ENCODE measurements around the gene TENT5C. TPM values are rescaled to one million over a fixed set of nuclear protein-coding genes. Genes with fewer than 3 reads are reported as not detected.

TENT5C gene
- polyA plus RNA-seq, 1 experiment, result 1.9 TPM

GRCh38 chr1:117651616-117652015, 45.8 kb downstream of the TENT5C start:
- ChIA-PET POLR2A (no interaction called here), CTCF (interaction anchor here (0.9 to 1.5 kb wide), 3 partner anchors 10 to 26 kb away, joined by 3 read pairs; no protein-coding TSS in a partner anchor)
- Histone ChIP-seq H3K27me3 (ENCODE audit: control insufficient read depth, insufficient read depth, low read length) (no peaks in the 10 kb centered on the region; the same call in 1 of the 2 replicates), H3K4me3 (ENCODE audit: low read depth, low read length) (no peak overlapping the region), H3K36me3 (ENCODE audit: control insufficient read depth, insufficient read depth, low read length) (no peaks in the 10 kb centered on the region)
- DNase-seq (ENCODE audit: low read depth), result no peak
- TF ChIP-seq CTCF (IDR thresholded peaks at IDR 0.05; ENCODE audit: insufficient read depth, low read depth, low read length), result no peak

- CTCF ChIA-PET, result interaction anchor here (1.5 kb wide), 1 partner anchor 27 kb away, joined by 3 read pairs; no protein-coding TSS in a partner anchor
Observed at GRCh38 chr1:117652421-117652820, 46.6 kb downstream of the TENT5C start.

DNA sequence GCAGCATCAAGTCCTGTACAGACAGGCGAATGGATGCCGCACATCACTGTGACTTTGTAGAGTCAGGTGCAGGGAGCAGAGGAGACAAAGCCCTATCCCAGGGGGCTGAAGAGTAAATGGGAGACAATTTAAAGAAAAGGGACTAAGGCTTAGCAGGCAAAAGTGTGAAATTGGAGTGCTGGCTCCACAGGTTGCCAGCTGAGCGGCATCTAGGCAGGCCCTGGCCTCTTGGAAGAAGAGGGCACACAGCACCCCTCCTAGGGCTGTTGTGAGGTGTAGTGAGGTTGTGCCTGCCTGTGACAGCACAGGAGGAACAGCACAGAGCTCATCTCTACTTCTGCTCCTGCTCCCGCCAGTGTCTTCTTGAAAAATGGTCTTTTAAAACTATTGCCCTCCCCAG, 47.3 kb downstream of the TENT5C start:
- CTCF ChIA-PET, result interaction anchor here (1.5 kb wide), 1 partner anchor 28 kb away, joined by 3 read pairs; no protein-coding TSS in a partner anchor
- POLR2A ChIA-PET, result no interaction called here
- TF ChIP-seq CTCF (IDR thresholded peaks at IDR 0.05; ENCODE audit: insufficient read depth, low read depth, low read length), result no peak
- Histone ChIP-seq H3K36me3 (ENCODE audit: control insufficient read depth, insufficient read depth, low read length) (no peaks in the 10 kb centered on the region), H3K4me3 (ENCODE audit: low read depth, low read length) (no peak overlapping the region), H3K27me3 (ENCODE audit: control insufficient read depth, insufficient read depth, low read length) (no peaks in the 10 kb centered on the region; the same call in 1 of the 2 replicates)
- DNase-seq (ENCODE audit: low read depth), result no peak

More at GRCh38 chr1:117652421-117652820, 46.6 kb downstream of the TENT5C start:
- Histone ChIP-seq H3K27me3 (ENCODE audit: control insufficient read depth, insufficient read depth, low read length) (no peaks in the 10 kb centered on the region; the same call in 1 of the 2 replicates), H3K4me3 (ENCODE audit: low read depth, low read length) (no peak overlapping the region), H3K36me3 (ENCODE audit: control insufficient read depth, insufficient read depth, low read length) (no peaks in the 10 kb centered on the region)
- TF ChIP-seq CTCF (IDR thresholded peaks at IDR 0.05; ENCODE audit: insufficient read depth, low read depth, low read length), result no peak
- POLR2A ChIA-PET, result no interaction called here
- DNase-seq (ENCODE audit: low read depth), result no peak

DNA sequence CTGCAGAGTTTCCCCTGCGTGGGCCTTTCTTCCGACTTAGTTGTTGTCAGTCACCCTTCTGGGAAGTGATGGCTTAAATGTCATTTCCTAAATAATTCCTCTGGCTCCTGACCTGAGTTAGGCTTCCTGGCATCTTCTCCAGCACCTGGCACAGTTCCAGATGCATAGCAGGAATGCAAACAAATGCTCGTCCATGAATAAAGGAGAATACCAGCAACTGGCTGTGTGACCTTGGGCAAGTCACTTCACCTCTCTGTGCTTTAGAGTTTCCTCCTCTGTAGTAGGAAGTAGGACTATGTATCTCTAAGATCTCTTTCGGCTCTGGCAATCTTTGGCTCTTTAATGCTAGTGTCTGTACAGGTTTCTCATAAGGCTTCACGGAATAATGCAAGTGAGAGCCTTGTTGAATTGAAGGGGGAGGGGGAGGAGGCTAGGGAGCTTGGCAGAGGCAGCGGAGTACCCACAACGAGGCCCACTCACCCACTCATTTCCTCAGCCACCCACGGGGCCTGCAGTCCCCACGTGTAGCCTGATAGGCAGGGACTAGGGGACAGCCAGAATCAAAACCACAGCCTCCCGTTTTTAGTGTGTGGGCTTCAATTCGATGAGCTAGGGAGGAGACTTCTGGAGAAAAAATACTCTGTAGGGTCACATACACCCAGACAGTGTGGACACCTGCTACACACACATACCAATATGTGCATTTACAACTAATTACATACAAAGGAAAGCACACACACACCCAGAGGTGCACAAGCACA, 48.1 kb downstream of the TENT5C start:
- no peaks in the 10 kb centered on the region for H3K36me3 ChIP-seq (ENCODE audit: control insufficient read depth, insufficient read depth, low read length)
- H3K27me3 ChIP-seq (ENCODE audit: control insufficient read depth, insufficient read depth, low read length), result no peaks in the 10 kb centered on the region; the same call in 1 of the 2 replicates
- DNase-seq (ENCODE audit: low read depth), result no peak
- CTCF ChIA-PET, result no interaction called here
- H3K4me3 ChIP-seq (ENCODE audit: low read depth, low read length), result no peak overlapping the region
- TF ChIP-seq CTCF (IDR thresholded peaks at IDR 0.05; ENCODE audit: insufficient read depth, low read depth, low read length), result no peak
- POLR2A ChIA-PET, result interaction anchor here (0.6 kb wide), 1 partner anchor 29 kb away, joined by 3 read pairs; no protein-coding TSS in a partner anchor

- ChIA-PET CTCF (interaction anchor here (1.2 kb wide), 1 partner anchor 45 kb away, joined by 3 read pairs; no protein-coding TSS in a partner anchor), POLR2A (interaction anchor here (0.6 kb wide), 1 partner anchor 30 kb away, joined by 3 read pairs; no protein-coding TSS in a partner anchor)
- no peaks in the 10 kb centered on the region for H3K36me3 ChIP-seq (ENCODE audit: control insufficient read depth, insufficient read depth, low read length)
- no peak overlapping the region for H3K4me3 ChIP-seq (ENCODE audit: low read depth, low read length)
- TF ChIP-seq CTCF (IDR thresholded peaks at IDR 0.05; ENCODE audit: insufficient read depth, low read depth, low read length), result no peak
- peaks cover 2% of the 10 kb centered on the region for H3K27me3 ChIP-seq (ENCODE audit: control insufficient read depth, insufficient read depth, low read length)
- no peak for DNase-seq (ENCODE audit: low read depth)
Observed at GRCh38 chr1:117654493-117655219, 48.8 kb downstream of the TENT5C start.
